ENCODE data around the gene TPCN1.

Gene TPCN1

DNA sequence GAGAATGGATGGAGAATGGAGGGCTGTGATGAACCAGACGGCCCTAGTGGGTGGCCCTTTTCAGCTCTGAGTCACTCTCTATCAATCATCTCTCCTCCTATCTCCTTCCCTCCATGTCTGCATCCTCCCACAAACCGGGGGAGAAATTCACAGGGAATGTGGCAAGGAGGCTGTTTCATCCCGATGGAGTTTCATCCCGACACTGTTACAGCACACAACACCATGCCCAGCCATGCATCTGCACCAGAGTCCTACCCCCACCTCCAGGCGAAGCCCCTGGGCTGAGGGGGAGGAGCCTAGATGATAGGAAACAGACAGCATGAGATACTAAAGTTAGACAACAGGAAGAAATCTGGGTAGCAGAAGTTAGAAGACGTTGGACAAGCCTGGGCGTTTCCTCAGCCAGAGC, 92.9 kb downstream of the TPCN1 start:
- Histone ChIP-seq H3K27ac (ENCODE audit: low read depth, low read length) (no peak overlapping the region), H4K20me1 (ENCODE audit: low read depth, low read length) (no peaks in the 10 kb centered on the region), H3K27me3 (ENCODE audit: low read length) (no peaks in the 10 kb centered on the region), H3K9me2 (replicated peaks; ENCODE audit: insufficient read depth, low read length) (no peaks in the 10 kb centered on the region), H2AFZ (ENCODE audit: low read depth, low read length, severe bottlenecking) (no peak overlapping the region), H3K4me3 (ENCODE audit: insufficient read depth, low read length, poor library complexity, severe bottlenecking) (no peak overlapping the region), H3K9me3 (ENCODE audit: insufficient read depth, low read length) (no peaks in the 10 kb centered on the region), H3K4me2 (ENCODE audit: low read depth, low read length, poor library complexity, severe bottlenecking) (no peak overlapping the region), H3K9ac (ENCODE audit: low read length) (no peak overlapping the region), H3F3A (ENCODE audit: insufficient read depth) (no peaks in the 10 kb centered on the region), H3K79me2 (ENCODE audit: insufficient read depth, low read length) (no peaks in the 10 kb centered on the region), H3K36me3 (ENCODE audit: low read length) (peaks cover 5% of the 10 kb centered on the region; the same call in 1 of the 2 replicates)
- TF ChIP-seq, protein P1, sequence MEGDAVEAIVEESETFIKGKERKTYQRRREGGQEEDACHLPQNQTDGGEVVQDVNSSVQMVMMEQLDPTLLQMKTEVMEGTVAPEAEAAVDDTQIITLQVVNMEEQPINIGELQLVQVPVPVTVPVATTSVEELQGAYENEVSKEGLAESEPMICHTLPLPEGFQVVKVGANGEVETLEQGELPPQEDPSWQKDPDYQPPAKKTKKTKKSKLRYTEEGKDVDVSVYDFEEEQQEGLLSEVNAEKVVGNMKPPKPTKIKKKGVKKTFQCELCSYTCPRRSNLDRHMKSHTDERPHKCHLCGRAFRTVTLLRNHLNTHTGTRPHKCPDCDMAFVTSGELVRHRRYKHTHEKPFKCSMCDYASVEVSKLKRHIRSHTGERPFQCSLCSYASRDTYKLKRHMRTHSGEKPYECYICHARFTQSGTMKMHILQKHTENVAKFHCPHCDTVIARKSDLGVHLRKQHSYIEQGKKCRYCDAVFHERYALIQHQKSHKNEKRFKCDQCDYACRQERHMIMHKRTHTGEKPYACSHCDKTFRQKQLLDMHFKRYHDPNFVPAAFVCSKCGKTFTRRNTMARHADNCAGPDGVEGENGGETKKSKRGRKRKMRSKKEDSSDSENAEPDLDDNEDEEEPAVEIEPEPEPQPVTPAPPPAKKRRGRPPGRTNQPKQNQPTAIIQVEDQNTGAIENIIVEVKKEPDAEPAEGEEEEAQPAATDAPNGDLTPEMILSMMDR (IDR thresholded peaks at IDR 0.05; ENCODE audit: insufficient read depth, low read length, poor library complexity, severe bottlenecking) = no peak
- no peak for TF ChIP-seq EZH2phosphoT487 (conservative IDR thresholded peaks at IDR 0.05; ENCODE audit: low read length)

DNA sequence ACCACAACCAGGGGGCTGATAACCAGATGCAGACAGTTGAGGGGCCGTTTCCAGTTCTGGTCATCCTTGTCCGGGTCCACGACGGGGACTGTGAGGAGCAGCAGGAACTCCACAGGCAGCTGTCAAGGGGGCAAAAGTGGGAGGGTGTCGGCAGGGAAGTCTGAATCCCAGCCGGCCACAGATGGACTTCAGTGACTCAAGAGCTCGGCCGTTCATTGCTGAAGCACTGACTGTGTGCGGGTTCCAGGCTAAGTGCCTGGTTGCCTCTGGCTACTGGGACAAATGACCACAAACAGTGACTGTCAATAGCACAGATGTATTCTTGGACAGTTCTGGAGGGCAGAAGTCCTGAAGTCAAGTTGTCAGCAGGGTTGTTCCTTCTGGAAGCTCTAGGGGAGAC, 94.1 kb downstream of the TPCN1 start:
- Histone ChIP-seq H3K9me3 (ENCODE audit: insufficient read depth, low read length) (no peaks in the 10 kb centered on the region), H3K27ac (ENCODE audit: low read depth, low read length) (no peak overlapping the region), H3F3A (ENCODE audit: insufficient read depth) (no peaks in the 10 kb centered on the region), H3K4me3 (ENCODE audit: insufficient read depth, low read length, poor library complexity, severe bottlenecking) (no peak overlapping the region), H3K9me2 (replicated peaks; ENCODE audit: insufficient read depth, low read length) (no peaks in the 10 kb centered on the region), H4K20me1 (ENCODE audit: low read depth, low read length) (no peaks in the 10 kb centered on the region), H3K27me3 (ENCODE audit: low read length) (no peaks in the 10 kb centered on the region), H3K9ac (ENCODE audit: low read length) (no peak overlapping the region), H2AFZ (ENCODE audit: low read depth, low read length, severe bottlenecking) (no peak overlapping the region), H3K79me2 (ENCODE audit: insufficient read depth, low read length) (no peaks in the 10 kb centered on the region), H3K4me2 (ENCODE audit: low read depth, low read length, poor library complexity, severe bottlenecking) (no peak overlapping the region), H3K36me3 (ENCODE audit: low read length) (peaks cover 5% of the 10 kb centered on the region; the same call in 1 of the 2 replicates)
- TF ChIP-seq, protein P1 (IDR thresholded peaks at IDR 0.05; ENCODE audit: insufficient read depth, low read length, poor library complexity, severe bottlenecking) = no peak
- TF ChIP-seq EZH2phosphoT487 (conservative IDR thresholded peaks at IDR 0.05; ENCODE audit: low read length) = no peak

DNA sequence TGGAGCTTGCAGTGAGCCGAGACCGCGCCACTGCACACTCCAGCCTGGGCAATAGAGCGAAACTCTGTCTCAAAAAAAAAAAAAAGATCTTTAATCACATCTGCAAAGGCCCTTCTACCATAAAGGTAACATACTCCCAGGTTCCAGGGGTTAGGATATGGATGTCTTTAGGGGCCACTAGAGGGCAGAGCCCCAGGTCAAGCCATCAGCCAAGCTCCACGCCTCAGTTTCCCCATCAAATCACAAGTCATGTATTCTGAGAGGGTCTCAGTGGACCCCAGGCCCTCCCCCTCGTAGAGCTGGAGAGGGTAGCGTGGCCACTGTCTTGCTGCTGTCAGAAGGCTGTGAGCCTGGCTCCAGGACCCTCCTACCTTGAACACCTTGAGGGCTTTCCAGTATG, 94.9 kb downstream of the TPCN1 start:
- no peaks in the 10 kb centered on the region for H3K79me2 ChIP-seq (ENCODE audit: insufficient read depth, low read length)
- H3K27me3 ChIP-seq (ENCODE audit: low read length) = no peaks in the 10 kb centered on the region
- H3K9me2 ChIP-seq (replicated peaks; ENCODE audit: insufficient read depth, low read length) = no peaks in the 10 kb centered on the region
- no peak overlapping the region for H3K4me2 ChIP-seq (ENCODE audit: low read depth, low read length, poor library complexity, severe bottlenecking)
- no peak overlapping the region for H2AFZ ChIP-seq (ENCODE audit: low read depth, low read length, severe bottlenecking)
- H3K9ac ChIP-seq (ENCODE audit: low read length) = no peak overlapping the region
- no peaks in the 10 kb centered on the region for H4K20me1 ChIP-seq (ENCODE audit: low read depth, low read length)
- peaks cover 5% of the 10 kb centered on the region; the same call in 1 of the 2 replicates for H3K36me3 ChIP-seq (ENCODE audit: low read length)
- no peaks in the 10 kb centered on the region for H3F3A ChIP-seq (ENCODE audit: insufficient read depth)
- no peaks in the 10 kb centered on the region for H3K9me3 ChIP-seq (ENCODE audit: insufficient read depth, low read length)
- no peak overlapping the region for H3K4me3 ChIP-seq (ENCODE audit: insufficient read depth, low read length, poor library complexity, severe bottlenecking)
- H3K27ac ChIP-seq (ENCODE audit: low read depth, low read length) = no peak overlapping the region
- no peak for TF ChIP-seq EZH2phosphoT487 (conservative IDR thresholded peaks at IDR 0.05; ENCODE audit: low read length)
- TF ChIP-seq, protein P1 (IDR thresholded peaks at IDR 0.05; ENCODE audit: insufficient read depth, low read length, poor library complexity, severe bottlenecking) = no peak
